Measurements from ENCODE around the gene OMP.

OMP gene

DNA sequence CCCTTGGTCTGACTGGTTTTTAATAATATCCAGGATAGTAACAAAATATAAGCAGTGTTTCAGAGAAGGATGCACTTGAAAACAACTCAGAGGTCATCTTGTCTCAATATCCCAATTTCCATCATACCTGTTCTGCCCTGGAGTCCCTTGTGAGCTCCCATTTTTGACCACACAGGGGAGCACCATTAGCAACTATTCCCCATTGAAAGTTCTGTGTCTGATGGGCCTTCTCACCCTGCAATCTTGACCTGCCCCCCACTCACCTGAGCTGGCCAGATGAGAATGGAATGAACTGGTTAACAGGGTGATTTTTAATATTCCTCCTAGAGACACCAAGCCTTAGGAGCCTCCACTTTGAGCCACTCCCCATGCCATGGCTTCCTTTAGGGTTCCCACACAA, 39.7 kb upstream of the OMP start:
- no peak for DNase-seq (ENCODE audit: low read depth in 1 of 2, low spot score in 1 of 2)
- TF ChIP-seq, protein P1, sequence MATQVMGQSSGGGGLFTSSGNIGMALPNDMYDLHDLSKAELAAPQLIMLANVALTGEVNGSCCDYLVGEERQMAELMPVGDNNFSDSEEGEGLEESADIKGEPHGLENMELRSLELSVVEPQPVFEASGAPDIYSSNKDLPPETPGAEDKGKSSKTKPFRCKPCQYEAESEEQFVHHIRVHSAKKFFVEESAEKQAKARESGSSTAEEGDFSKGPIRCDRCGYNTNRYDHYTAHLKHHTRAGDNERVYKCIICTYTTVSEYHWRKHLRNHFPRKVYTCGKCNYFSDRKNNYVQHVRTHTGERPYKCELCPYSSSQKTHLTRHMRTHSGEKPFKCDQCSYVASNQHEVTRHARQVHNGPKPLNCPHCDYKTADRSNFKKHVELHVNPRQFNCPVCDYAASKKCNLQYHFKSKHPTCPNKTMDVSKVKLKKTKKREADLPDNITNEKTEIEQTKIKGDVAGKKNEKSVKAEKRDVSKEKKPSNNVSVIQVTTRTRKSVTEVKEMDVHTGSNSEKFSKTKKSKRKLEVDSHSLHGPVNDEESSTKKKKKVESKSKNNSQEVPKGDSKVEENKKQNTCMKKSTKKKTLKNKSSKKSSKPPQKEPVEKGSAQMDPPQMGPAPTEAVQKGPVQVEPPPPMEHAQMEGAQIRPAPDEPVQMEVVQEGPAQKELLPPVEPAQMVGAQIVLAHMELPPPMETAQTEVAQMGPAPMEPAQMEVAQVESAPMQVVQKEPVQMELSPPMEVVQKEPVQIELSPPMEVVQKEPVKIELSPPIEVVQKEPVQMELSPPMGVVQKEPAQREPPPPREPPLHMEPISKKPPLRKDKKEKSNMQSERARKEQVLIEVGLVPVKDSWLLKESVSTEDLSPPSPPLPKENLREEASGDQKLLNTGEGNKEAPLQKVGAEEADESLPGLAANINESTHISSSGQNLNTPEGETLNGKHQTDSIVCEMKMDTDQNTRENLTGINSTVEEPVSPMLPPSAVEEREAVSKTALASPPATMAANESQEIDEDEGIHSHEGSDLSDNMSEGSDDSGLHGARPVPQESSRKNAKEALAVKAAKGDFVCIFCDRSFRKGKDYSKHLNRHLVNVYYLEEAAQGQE (IDR thresholded peaks at IDR 0.05; ENCODE audit: insufficient replicate concordance, low read depth): no peak
- TF ChIP-seq GABPA (IDR thresholded peaks at IDR 0.05; ENCODE audit: low read depth) (no peak), POLR2AphosphoS5 (IDR thresholded peaks at IDR 0.05; ENCODE audit: low read depth) (no peak), SPI1 (IDR thresholded peaks at IDR 0.05; ENCODE audit: borderline replicate concordance, low read depth) (no peak)
- TF ChIP-seq, protein P2, sequence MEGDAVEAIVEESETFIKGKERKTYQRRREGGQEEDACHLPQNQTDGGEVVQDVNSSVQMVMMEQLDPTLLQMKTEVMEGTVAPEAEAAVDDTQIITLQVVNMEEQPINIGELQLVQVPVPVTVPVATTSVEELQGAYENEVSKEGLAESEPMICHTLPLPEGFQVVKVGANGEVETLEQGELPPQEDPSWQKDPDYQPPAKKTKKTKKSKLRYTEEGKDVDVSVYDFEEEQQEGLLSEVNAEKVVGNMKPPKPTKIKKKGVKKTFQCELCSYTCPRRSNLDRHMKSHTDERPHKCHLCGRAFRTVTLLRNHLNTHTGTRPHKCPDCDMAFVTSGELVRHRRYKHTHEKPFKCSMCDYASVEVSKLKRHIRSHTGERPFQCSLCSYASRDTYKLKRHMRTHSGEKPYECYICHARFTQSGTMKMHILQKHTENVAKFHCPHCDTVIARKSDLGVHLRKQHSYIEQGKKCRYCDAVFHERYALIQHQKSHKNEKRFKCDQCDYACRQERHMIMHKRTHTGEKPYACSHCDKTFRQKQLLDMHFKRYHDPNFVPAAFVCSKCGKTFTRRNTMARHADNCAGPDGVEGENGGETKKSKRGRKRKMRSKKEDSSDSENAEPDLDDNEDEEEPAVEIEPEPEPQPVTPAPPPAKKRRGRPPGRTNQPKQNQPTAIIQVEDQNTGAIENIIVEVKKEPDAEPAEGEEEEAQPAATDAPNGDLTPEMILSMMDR (IDR thresholded peaks at IDR 0.05; ENCODE audit: insufficient read depth, low read length): no peak
- no peak overlapping the region for H3K27ac ChIP-seq (replicated peaks)
- no peak overlapping the region for H3K4me3 ChIP-seq (replicated peaks; ENCODE audit: insufficient read depth, low read length)
- peaks cover 13% of the 10 kb centered on the region for H3K27me3 ChIP-seq (ENCODE audit: insufficient read depth, poor library complexity, severe bottlenecking)

DNA sequence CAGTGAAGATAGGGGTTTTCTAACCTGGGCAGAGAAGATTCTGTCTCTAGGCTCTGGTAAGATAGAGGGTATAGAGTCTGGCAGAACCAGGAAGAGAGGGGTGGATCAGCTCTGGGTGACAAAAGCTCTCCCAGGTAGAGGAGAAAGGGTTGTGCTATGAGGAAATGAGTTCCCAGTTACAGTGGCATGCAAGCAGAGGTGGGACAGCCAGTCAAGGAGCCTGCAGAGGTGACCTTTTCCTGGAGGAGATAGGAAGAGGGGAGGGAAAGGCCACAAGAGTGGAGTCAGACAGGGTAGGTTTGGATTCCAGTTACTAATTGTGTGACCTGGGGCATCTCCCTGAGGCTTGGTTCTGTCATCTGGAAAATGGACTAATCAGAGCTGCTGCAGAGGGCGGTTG, 39.2 kb upstream of the OMP start:
- H3K27ac ChIP-seq (replicated peaks): no peak overlapping the region
- TF ChIP-seq, protein P1 (IDR thresholded peaks at IDR 0.05; ENCODE audit: insufficient replicate concordance, low read depth): no peak
- TF ChIP-seq SPI1 (IDR thresholded peaks at IDR 0.05; ENCODE audit: borderline replicate concordance, low read depth) (no peak), GABPA (IDR thresholded peaks at IDR 0.05; ENCODE audit: low read depth) (no peak), POLR2AphosphoS5 (IDR thresholded peaks at IDR 0.05; ENCODE audit: low read depth) (no peak)
- TF ChIP-seq, protein P2 (IDR thresholded peaks at IDR 0.05; ENCODE audit: insufficient read depth, low read length): no peak
- H3K27me3 ChIP-seq (ENCODE audit: insufficient read depth, poor library complexity, severe bottlenecking): peaks cover 13% of the 10 kb centered on the region
- no peak overlapping the region for H3K4me3 ChIP-seq (replicated peaks; ENCODE audit: insufficient read depth, low read length)
- no peak for DNase-seq (ENCODE audit: low read depth in 1 of 2, low spot score in 1 of 2)

DNA sequence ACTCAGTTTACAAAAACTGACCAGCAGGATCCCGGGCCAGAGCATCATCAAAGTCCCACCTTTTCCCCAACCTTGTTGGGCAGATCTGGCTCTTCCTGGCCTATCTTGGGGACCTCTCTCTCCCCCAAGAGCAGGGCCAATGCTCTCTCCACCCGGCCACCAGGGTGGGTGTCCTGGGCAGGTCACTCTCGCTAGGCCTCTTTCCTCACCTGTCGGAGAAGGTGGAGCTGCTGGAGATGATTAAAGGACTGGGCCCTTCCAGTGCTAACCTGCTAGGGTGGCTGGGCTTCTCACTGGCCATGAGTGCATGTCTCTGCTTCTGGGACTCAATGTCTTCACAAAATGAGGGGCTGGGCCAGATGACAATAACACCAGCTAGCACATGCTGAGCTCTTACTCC, 38.8 kb upstream of the OMP start:
- no peak overlapping the region for H3K27ac ChIP-seq (replicated peaks)
- DNase-seq (ENCODE audit: low read depth in 1 of 2, low spot score in 1 of 2): no peak
- TF ChIP-seq GABPA (IDR thresholded peaks at IDR 0.05; ENCODE audit: low read depth) (no peak), POLR2AphosphoS5 (IDR thresholded peaks at IDR 0.05; ENCODE audit: low read depth) (no peak), SPI1 (IDR thresholded peaks at IDR 0.05; ENCODE audit: borderline replicate concordance, low read depth) (no peak)
- TF ChIP-seq, protein P2 (IDR thresholded peaks at IDR 0.05; ENCODE audit: insufficient read depth, low read length): no peak
- TF ChIP-seq, protein P1 (IDR thresholded peaks at IDR 0.05; ENCODE audit: insufficient replicate concordance, low read depth): no peak
- peaks cover 13% of the 10 kb centered on the region for H3K27me3 ChIP-seq (ENCODE audit: insufficient read depth, poor library complexity, severe bottlenecking)
- H3K4me3 ChIP-seq (replicated peaks; ENCODE audit: insufficient read depth, low read length): no peak overlapping the region

Measured in HL-60 (cell line).